GM19328 (cell line): Measurements from ENCODE around the gene POTEB.
"Not testable (repeated sequence)": the region's sequence is repeated elsewhere in the genome, so short reads cannot be mapped to it uniquely, and the experiment has no call there.

Experiments
- ATAC-seq: cut with Tn5 transposase; IDR thresholded peaks from one replicate; pipeline ENCODE4 v1.9.1; 2021; ENCODE audit warnings: mild to moderate bottlenecking, moderate library complexity; ENCODE audit not compliant: unreplicated experiment

The POTEB gene

DNA sequence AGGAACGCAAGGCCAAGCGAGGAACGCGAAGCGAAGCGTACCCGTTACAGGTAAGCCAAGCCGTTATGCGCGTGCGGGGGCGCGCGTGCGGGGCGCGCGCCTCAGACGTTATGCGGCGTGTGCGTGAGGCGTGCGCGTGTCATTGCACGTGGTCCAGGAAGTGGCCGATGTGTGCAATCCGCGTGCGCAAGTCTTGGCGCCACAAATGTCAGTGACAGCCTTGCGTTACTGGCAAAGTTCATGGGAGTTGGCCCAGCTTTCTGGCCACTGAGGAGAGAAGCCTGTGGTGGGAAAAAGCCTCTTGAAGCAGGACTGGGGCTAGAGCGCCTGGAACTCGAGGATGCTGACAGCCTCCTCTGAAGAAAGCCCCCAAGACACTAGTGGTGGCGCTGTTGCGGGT is at the start of gene POTEB:
TSS of gene POTEB (minus strand) at position 101 of the 400 bp plus-strand sequence. CDS start 489 bp downstream, outside the sequence.
- ATAC-seq, result not testable (repeated sequence)

DNA sequence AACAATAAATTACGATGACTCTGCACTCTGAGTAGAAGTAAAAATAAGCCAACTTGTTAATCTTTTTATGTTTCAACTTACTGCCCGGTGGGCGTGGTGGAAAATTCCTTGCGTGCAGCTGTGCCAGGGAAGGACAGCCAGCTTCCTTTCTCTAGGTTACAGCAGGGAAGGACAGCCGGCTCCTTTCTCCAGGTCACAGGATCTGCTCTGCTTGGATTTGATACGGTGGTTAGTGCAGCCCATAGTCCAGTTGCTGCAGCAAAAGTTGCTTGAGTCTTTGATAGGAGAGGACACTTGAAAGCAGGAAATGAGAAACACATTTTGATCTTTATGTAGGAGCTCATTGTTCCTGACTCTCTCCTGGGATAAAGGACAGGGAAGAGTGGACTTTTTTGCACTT is 13.4 kb upstream of the POTEB start:
- not testable (repeated sequence) for ATAC-seq

DNA sequence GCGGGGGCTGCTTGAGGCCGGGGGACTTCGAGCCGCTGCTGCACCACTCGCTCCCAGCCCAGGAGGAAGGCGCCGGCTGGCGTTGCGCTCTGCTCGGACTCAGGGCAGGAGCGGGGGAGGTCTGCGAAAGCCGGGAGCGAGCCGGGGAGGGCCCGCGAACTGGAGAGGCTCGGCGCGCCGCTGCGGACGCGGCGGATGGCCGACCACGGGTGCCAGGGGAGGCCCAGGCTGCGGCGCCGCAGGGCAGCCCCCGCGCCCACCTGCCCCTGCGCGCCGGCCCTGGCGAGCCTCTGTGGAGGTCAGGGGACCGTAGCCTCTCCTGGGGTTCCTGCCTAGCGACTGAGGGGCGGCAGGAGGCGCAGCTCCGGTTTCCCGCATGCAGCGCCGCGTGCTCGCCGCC is 12.0 kb upstream of the POTEB start:
- not testable (repeated sequence) for ATAC-seq

DNA sequence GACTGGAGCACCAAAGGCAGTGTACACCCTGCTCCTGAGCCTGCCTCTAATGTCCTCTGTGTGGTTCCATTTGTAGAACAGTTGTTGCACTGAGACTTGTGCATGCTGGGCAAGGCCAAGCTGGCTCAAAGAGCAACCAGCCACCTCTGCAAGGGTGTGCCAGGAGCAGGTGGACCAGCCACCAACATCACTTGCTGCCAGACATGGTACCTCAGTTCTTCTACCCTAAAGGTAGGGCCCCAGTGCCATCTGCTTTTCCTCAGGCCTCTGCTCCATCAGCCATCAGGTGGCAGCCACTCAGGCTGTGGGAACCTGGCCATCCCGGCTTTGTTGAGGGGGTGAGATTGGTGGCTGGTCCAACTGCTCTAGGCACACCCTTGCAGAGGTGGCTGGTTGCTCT is 38.7 kb downstream of the POTEB start:
- ATAC-seq, result not testable (repeated sequence)
